Left ventricle myocardium inferior (tissue), 1 donor: ENCODE measurements around the gene NR1D2. TPM values are rescaled to one million over a fixed set of nuclear protein-coding genes. Genes with fewer than 3 reads are reported as not detected.
A peak's percentile ranks its signal among the peaks of the same experiment; 100 is the strongest.

ENCODE experiments used
- DNase-seq: peaks from one replicate; pipeline ENCODE4 v3.0.0-alpha.2; 2020
- H3K27ac ChIP-seq: fragments of 200-600 bp; replicated peaks from 2 replicates; pipeline ENCODE4 v1.8.0; 2021
- H3K27me3 ChIP-seq: fragments of 200-600 bp; 2 replicates; pipeline ENCODE4 v1.8.0; 2021; ENCODE audit warnings: low read depth
- H3K36me3 ChIP-seq: fragments of 200-600 bp; 2 replicates; pipeline ENCODE4 v1.8.0; 2021
- H3K4me1 ChIP-seq: fragments of 200-600 bp; 2 replicates; pipeline ENCODE4 v1.8.0; 2021
- H3K4me3 ChIP-seq: fragments of 200-600 bp; 2 replicates; pipeline ENCODE4 v1.8.0; 2021; ENCODE audit warnings: mild to moderate bottlenecking, moderate library complexity
- H3K9me3 ChIP-seq: fragments of 200-600 bp; replicated peaks from 2 replicates; pipeline ENCODE4 v1.8.0; 2021
- intact Hi-C: fragments of 100-400 bp; cut with micrococcal nuclease; formaldehyde crosslinking; loops from one replicate; pipeline ENCODE4 v1.11.0; 2022
- total RNA-seq: library from RNA; stranded (reverse); fragmentation: NEBNext Ultra II Directional; extraction: Animal tissue kit (Norgen Biotek cat#: 25700); gene quantifications from one replicate; pipeline ENCODE4 v1.2.1, GENCODE V29; 2021
- TF ChIP-seq, protein P1 (sequence below): fragments of 200-600 bp; IDR thresholded peaks from 2 replicates; pipeline ENCODE4 v1.8.0; 2021; ENCODE audit warnings: antibody characterized with exemption, mild to moderate bottlenecking, borderline replicate concordance
- donor health status: DM: no; HTN: yes; CAD: no; lungs with severe emphysema.

NR1D2 gene
- total RNA-seq, 1 donor from 2014 or later: 43.5 TPM

GRCh38 chr3:23940775-23941174, 4.3 kb upstream of the NR1D2 start:
- Histone ChIP-seq H3K27ac (no peak overlapping the region), H3K36me3 (no peaks in the 10 kb centered on the region), H3K27me3 (no peaks in the 10 kb centered on the region), H3K9me3 (no peaks in the 10 kb centered on the region), H3K4me3 (no peak overlapping the region), H3K4me1 (peaks cover 8% of the 10 kb centered on the region)
- TF ChIP-seq, protein P1, sequence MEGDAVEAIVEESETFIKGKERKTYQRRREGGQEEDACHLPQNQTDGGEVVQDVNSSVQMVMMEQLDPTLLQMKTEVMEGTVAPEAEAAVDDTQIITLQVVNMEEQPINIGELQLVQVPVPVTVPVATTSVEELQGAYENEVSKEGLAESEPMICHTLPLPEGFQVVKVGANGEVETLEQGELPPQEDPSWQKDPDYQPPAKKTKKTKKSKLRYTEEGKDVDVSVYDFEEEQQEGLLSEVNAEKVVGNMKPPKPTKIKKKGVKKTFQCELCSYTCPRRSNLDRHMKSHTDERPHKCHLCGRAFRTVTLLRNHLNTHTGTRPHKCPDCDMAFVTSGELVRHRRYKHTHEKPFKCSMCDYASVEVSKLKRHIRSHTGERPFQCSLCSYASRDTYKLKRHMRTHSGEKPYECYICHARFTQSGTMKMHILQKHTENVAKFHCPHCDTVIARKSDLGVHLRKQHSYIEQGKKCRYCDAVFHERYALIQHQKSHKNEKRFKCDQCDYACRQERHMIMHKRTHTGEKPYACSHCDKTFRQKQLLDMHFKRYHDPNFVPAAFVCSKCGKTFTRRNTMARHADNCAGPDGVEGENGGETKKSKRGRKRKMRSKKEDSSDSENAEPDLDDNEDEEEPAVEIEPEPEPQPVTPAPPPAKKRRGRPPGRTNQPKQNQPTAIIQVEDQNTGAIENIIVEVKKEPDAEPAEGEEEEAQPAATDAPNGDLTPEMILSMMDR: no peak
- intact Hi-C loops: no loop called here
- no peak for DNase-seq

GRCh38 chr3:23941440-23941839, 3.6 kb upstream of the NR1D2 start:
- Histone ChIP-seq H3K4me3 (no peak overlapping the region), H3K9me3 (no peaks in the 10 kb centered on the region), H3K4me1 (peaks cover 13% of the 10 kb centered on the region), H3K36me3 (no peaks in the 10 kb centered on the region), H3K27ac (no peak overlapping the region), H3K27me3 (no peaks in the 10 kb centered on the region)
- intact Hi-C loops: no loop called here
- DNase-seq: no peak
- TF ChIP-seq, protein P1: no peak

DNA sequence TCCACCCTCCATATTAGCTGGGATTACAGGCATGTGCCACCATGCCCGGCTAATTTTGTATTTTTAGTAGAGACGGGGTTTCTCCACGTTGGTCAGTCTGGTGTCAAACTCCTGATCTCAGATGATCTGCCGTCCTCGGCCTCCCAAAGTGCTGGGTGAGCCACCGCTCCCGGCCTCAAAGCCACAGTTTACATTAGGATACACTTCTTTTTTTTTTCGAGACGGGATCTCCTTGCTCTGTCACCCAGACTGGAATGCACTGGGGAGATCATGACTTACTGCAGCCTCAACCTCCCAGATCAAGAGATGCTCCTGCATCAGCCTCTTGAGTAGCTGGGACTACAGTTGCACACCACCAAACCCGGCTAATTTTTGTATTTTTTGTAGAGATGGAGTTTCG, 2.5 kb upstream of the NR1D2 start:
- Histone ChIP-seq H3K27me3 (no peaks in the 10 kb centered on the region), H3K9me3 (no peaks in the 10 kb centered on the region), H3K27ac (no peak overlapping the region), H3K4me3 (no peak overlapping the region), H3K4me1 (peaks cover 24% of the 10 kb centered on the region), H3K36me3 (no peaks in the 10 kb centered on the region)
- no peak for DNase-seq
- intact Hi-C loops: no loop called here
- TF ChIP-seq, protein P1: no peak

GRCh38 chr3:23944007-23944783, 891 bp upstream of the NR1D2 start:
- Histone ChIP-seq H3K4me3 (peak overlapping the region; percentile 80), H3K4me1 (peaks cover 40% of the 10 kb centered on the region), H3K27me3 (no peaks in the 10 kb centered on the region), H3K36me3 (no peaks in the 10 kb centered on the region), H3K9me3 (no peaks in the 10 kb centered on the region), H3K27ac (peak overlapping the region; percentile 99)
- intact Hi-C loops: no loop called here
- no peak for DNase-seq
- TF ChIP-seq, protein P1: no peak

DNA sequence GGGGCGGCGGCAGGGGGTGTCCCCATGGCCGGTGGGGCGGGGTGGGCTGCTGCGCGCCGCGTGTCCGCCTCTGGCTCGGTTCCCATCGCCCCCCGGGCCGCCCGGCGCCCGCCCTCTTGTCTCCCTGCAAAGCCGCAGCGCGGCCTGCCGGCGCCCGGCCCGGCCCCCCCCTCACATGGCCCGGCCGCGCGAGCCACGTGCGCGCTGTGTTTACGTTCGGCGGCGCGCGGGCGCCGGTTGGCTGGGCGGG, 502 bp downstream of the NR1D2 start:
- intact Hi-C loops: no loop called here
- Histone ChIP-seq H3K36me3 (no peaks in the 10 kb centered on the region), H3K27ac (peak overlapping the region; percentile 99), H3K9me3 (no peaks in the 10 kb centered on the region), H3K4me1 (peaks cover 54% of the 10 kb centered on the region), H3K4me3 (peak overlapping the region; percentile 80), H3K27me3 (no peaks in the 10 kb centered on the region)
- TF ChIP-seq, protein P1: no peak
- no peak for DNase-seq
